NCI-H1417 (cell line): ENCODE data around the gene OPCML.

Experiments used
- DNase-seq, 3 experiments: peaks; one replicate each; lab custom pipeline; 2025; lab: John Stamatoyannopoulos, UW

OPCML gene

GRCh38 chr11:132941761-132942160, 590.5 kb downstream of the OPCML start:
- DNase-seq: no peak

- DNase-seq: peak; percentile 10 to 81 (median 47)
Observed at GRCh38 chr11:132941024-132941646, 591.2 kb downstream of the OPCML start.

GRCh38 chr11:132937016-132937415, 595.3 kb downstream of the OPCML start:
- no peak for DNase-seq

- no peak for DNase-seq
Observed at GRCh38 chr11:132935383-132935782, 596.9 kb downstream of the OPCML start.

- DNase-seq: peak in 1 of 3 experiments; percentile 43
Observed at GRCh38 chr11:132933703-132934102, 598.6 kb downstream of the OPCML start.

- DNase-seq: no peak
Observed at GRCh38 chr11:132925825-132926469, 606.4 kb downstream of the OPCML start.

- no peak for DNase-seq
Observed at GRCh38 chr11:132921597-132921996, 610.7 kb downstream of the OPCML start.

GRCh38 chr11:132920451-132921096, 611.7 kb downstream of the OPCML start:
- DNase-seq: no peak

GRCh38 chr11:132914600-132914999, 617.7 kb downstream of the OPCML start:
- DNase-seq: no peak

- peak in 2 of 3 experiments; percentile 12 to 39 for DNase-seq
Observed at GRCh38 chr11:132913886-132914285, 618.4 kb downstream of the OPCML start.

GRCh38 chr11:132913295-132913694, 619.0 kb downstream of the OPCML start:
- DNase-seq: no peak

- peak in 1 of 3 experiments; percentile 27 for DNase-seq
Observed at GRCh38 chr11:132911186-132911585, 621.1 kb downstream of the OPCML start.

- no peak for DNase-seq
Observed at GRCh38 chr11:132910011-132910760, 622.1 kb downstream of the OPCML start.

GRCh38 chr11:132909021-132909606, 623.2 kb downstream of the OPCML start:
- DNase-seq: no peak

- DNase-seq: no peak
Observed at GRCh38 chr11:132908414-132908810, 623.9 kb downstream of the OPCML start.

- no peak for DNase-seq
Observed at GRCh38 chr11:132907651-132908413, 624.5 kb downstream of the OPCML start.

- DNase-seq: peak in 2 of 3 experiments; percentile 72 to 91
Observed at GRCh38 chr11:132904607-132905006, 627.7 kb downstream of the OPCML start.

- no peak for DNase-seq
Observed at GRCh38 chr11:132904091-132904490, 628.2 kb downstream of the OPCML start.

GRCh38 chr11:132901638-132902471, 630.4 kb downstream of the OPCML start:
- DNase-seq: no peak

GRCh38 chr11:132898676-132899075, 633.6 kb downstream of the OPCML start:
- DNase-seq: no peak
